GM12878 (cell line): ENCODE results near the gene NUP210. TPM values are rescaled to one million over a fixed set of nuclear protein-coding genes. Genes with fewer than 3 reads are reported as not detected.

Experiments
- ATAC-seq: fragments of 200-7000 bp; cut with Tn5 transposase; 3 replicates; pipeline ENCODE4 v1.9.1; 2020; ENCODE audit warnings: mild to moderate bottlenecking, moderate library complexity
- BruUV-seq: library from RNA; stranded (reverse); fragments of 400-500 nt; replicated peaks from 2 replicates; lab custom pipeline; 2021; lab: Mats Ljungman, UMichigan
- CTCF ChIA-PET: fragments of 300-600 bp; sonication (Branson Sonifier 250); formaldehyde crosslinking; extraction: SDS; loops from one replicate; lab custom pipeline; 2021; ENCODE audit warnings: inconsistent platforms; lab: Yijun Ruan, JAX
- POLR2A ChIA-PET: fragments of 350-600 bp; formaldehyde crosslinking; extraction: SDS; loops from one replicate; lab custom pipeline; 2021; ENCODE audit warnings: inconsistent platforms; lab: Charles Lee
- RAD21 ChIA-PET: fragments of 300-600 bp; sonication (Branson Sonifier 250); formaldehyde crosslinking; loops from one replicate; lab custom pipeline; 2023; ENCODE audit warnings: antibody characterized with exemption; ENCODE audit not compliant: unreplicated experiment; lab: Charles Lee
- SMC1A ChIA-PET: fragments of 300-600 bp; sonication (Branson Sonifier 250); formaldehyde crosslinking; loops from one replicate; lab custom pipeline; 2023; ENCODE audit not compliant: unreplicated experiment, uncharacterized antibody; lab: Charles Lee
- DNase-seq: peaks from one replicate; pipeline ENCODE4 v3.0.0-alpha.2; 2011; ENCODE audit warnings: low read depth, low spot score
- FAIRE-seq: peaks from 3 replicates; lab custom pipeline; 2011; peaks lifted over from hg19 to GRCh38; lab: Jason Lieb, UNC
- H2AFZ ChIP-seq: 2 replicates; pipeline ENCODE4 v1.6.0; 2011; ENCODE audit warnings: low read depth, low read length, control low read depth; ENCODE audit not compliant: control insufficient read depth
- H3K27ac ChIP-seq: 2 replicates; pipeline ENCODE4 v1.5.1; 2011; ENCODE audit warnings: control low read depth; ENCODE audit not compliant: control insufficient read depth, insufficient read depth
- H3K27me3 ChIP-seq, 2 experiments: replicated peaks in 1 of 2; 2 replicates each; pipeline versions ENCODE4 v1.6.0 to v1.6.1; 2011; ENCODE audit warnings: low read length in 1 of 2; ENCODE audit not compliant: control insufficient read depth in 2 of 2, insufficient read depth in 2 of 2
- H3K36me3 ChIP-seq, 2 experiments: 2 replicates each; pipeline ENCODE4 v1.5.1; 2011; ENCODE audit warnings: low read length in 1 of 2; ENCODE audit not compliant: control insufficient read depth in 2 of 2, insufficient read depth in 2 of 2
- H3K4me1 ChIP-seq: 2 replicates; pipeline ENCODE4 v1.6.1; 2011; ENCODE audit warnings: mild to moderate bottlenecking, low read length, moderate library complexity, mixed read lengths; ENCODE audit not compliant: control insufficient read depth, insufficient read depth
- H3K4me2 ChIP-seq: 2 replicates; pipeline ENCODE4 v1.6.0; 2011; ENCODE audit warnings: control low read depth; ENCODE audit not compliant: control insufficient read depth, insufficient read depth
- H3K4me3 ChIP-seq: fragments of 200-600 bp; sonication (generic); 2 replicates; pipeline ENCODE4 v1.5.1; 2016
- H3K79me2 ChIP-seq: 2 replicates; pipeline ENCODE4 v1.6.0; 2011; ENCODE audit warnings: low read length; ENCODE audit not compliant: control insufficient read depth, insufficient read depth
- H3K9ac ChIP-seq: 2 replicates; pipeline ENCODE4 v1.8.0; 2011; ENCODE audit warnings: low read length, control low read depth, mixed read lengths; ENCODE audit not compliant: control insufficient read depth, insufficient read depth
- H3K9me3 ChIP-seq: replicated peaks from 3 replicates; pipeline ENCODE4 v1.5.1; 2011; ENCODE audit warnings: mild to moderate bottlenecking, low read length; ENCODE audit not compliant: control insufficient read depth, insufficient read depth
- H4K20me1 ChIP-seq: 2 replicates; pipeline ENCODE4 v1.6.0; 2011; ENCODE audit not compliant: control insufficient read depth, insufficient read depth
- ATF7 ChIP-seq: fragments of 450-650 bp; IDR thresholded peaks from 2 replicates; pipeline ENCODE4 v1.6.1; 2016; ENCODE audit warnings: low read depth, mild to moderate bottlenecking
- BACH1 ChIP-seq: fragments of 450-650 bp; IDR thresholded peaks from 2 replicates; pipeline ENCODE4 v1.6.1; 2017; ENCODE audit warnings: mild to moderate bottlenecking, borderline replicate concordance
- MTA2 ChIP-seq: fragments of 450-650 bp; IDR thresholded peaks from 2 replicates; pipeline ENCODE4 v1.6.1; 2016; ENCODE audit warnings: low read depth, mild to moderate bottlenecking, moderate library complexity
- POLR2A ChIP-seq: IDR thresholded peaks from 2 replicates; pipeline ENCODE4 v1.6.1; 2011; ENCODE audit warnings: low read depth, mild to moderate bottlenecking, low read length
- SMC3 ChIP-seq: IDR thresholded peaks from 2 replicates; pipeline ENCODE4 v1.6.1; 2011; ENCODE audit warnings: low read length, improper control_type of control experiment, borderline replicate concordance
- TARDBP ChIP-seq: IDR thresholded peaks from 2 replicates; pipeline ENCODE4 v1.6.1; 2016; ENCODE audit warnings: borderline replicate concordance
- TBL1XR1 ChIP-seq: IDR thresholded peaks from 2 replicates; pipeline ENCODE4 v1.6.1; 2012; ENCODE audit warnings: low read depth, low read length, improper control_type of control experiment
- TCF3 ChIP-seq: IDR thresholded peaks from 2 replicates; pipeline ENCODE4 v1.6.1; 2012; ENCODE audit warnings: low read depth, mild to moderate bottlenecking, low read length, borderline replicate concordance; ENCODE audit not compliant: insufficient read depth
- ZNF384 ChIP-seq: IDR thresholded peaks from 2 replicates; pipeline ENCODE4 v1.6.1; 2012; ENCODE audit warnings: low read depth, mild to moderate bottlenecking, low read length, improper control_type of control experiment, borderline replicate concordance
- WGBS: methylation state at CpG from one replicate; pipeline ENCODE4 v1.1.6; 2016; ENCODE audit warnings: low lambda C conversion rate; ENCODE audit not compliant: insufficient replicate concordance, insufficient coverage; ENCODE audit errors: missing lambda C conversion rate; 5-methylcytosine and 5-hydroxymethylcytosine counted together
- in situ Hi-C: fragments of 300-500 bp; cut with MboI; formaldehyde crosslinking; loops from 9 replicates; pipeline ENCODE4 v1.14.3; 2018; ENCODE audit warnings: mixed read lengths
- intact Hi-C: fragments of 100-400 bp; cut with micrococcal nuclease; formaldehyde crosslinking; loops from one replicate; pipeline ENCODE4 v1.14.2; 2022; ENCODE audit not compliant: unreplicated experiment
- polyA plus RNA-seq, 11 experiments: library from polyadenylated mRNA; depleted of rRNA in 4 of 11; unstranded in 6 of 11; stranded (reverse) in 5 of 11; fragments of >200 nt; fragmentation: Nextera tagmentation in 4 of 11; fragmentation: Illumina TruSeq in 1 of 11; extraction: Ambion mirVana in 4 of 11; extraction: Trizol in 1 of 11; gene quantifications; 1 replicate in 1 of 11; 2 replicates in 10 of 11; pipeline versions ENCODE4 v1.2.1 to v1.2.3, GENCODE V29; 2011 to 2016; ENCODE audit warnings: inconsistent platforms in 2 of 11, missing spikeins in 2 of 11, low read depth in 1 of 11
- total RNA-seq, 4 experiments: library from RNA; depleted of rRNA in 3 of 4; stranded (reverse); fragments of >200 nt in 3 of 4; fragmentation: Illumina TruSeq in 1 of 4; extraction: Trizol in 1 of 4; gene quantifications; 2 replicates each; pipeline versions ENCODE4 v1.2.1 to v1.2.3, GENCODE V29; 2013 to 2021
- TF ChIP-seq, protein P1 (sequence below): fragments of 450-650 bp; IDR thresholded peaks from 2 replicates; pipeline ENCODE4 v1.6.1; 2018; ENCODE audit warnings: mild to moderate bottlenecking, low read depth, moderate library complexity; ENCODE audit not compliant: partially characterized antibody
- TF ChIP-seq, protein P2 (sequence below): IDR thresholded peaks from 2 replicates; pipeline ENCODE4 v1.6.1; 2011; ENCODE audit warnings: borderline replicate concordance, low read depth, mild to moderate bottlenecking, moderate library complexity, low read length; ENCODE audit not compliant: insufficient read depth, poor library complexity, severe bottlenecking

NUP210 gene
- total and polyA plus RNA-seq, 10 of the 15 experiments (the other 5 are each of a cell fraction or from before 2014, with no cell fraction given), result 2.9 to 150 (median 76.0) TPM

DNA sequence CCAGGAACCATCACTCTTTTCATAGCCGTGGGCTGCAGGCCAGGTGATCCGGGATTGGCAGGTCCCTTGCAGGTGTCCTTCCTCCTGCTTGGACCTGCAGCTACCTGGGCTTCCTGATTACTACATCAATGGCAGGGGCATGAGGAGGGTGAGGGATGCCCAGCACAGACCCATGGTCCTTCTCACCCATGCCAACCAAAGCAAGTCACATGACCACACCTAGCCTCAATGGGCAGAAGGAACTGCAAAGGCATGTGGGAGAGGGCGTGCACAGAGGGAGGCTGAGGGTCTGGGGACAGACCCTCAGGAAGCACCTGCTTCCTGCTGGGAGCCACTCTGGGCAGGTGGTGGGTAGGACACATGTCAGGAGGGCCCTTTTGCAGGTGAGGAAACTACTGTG is 105.2 kb downstream of the NUP210 start:
- no TSS peak for BruUV-seq
- Histone ChIP-seq H3K4me1 (no peaks in the 10 kb centered on the region), H4K20me1 (no peaks in the 10 kb centered on the region), H3K79me2 (no peaks in the 10 kb centered on the region), H3K9me3 (no peaks in the 10 kb centered on the region), H3K36me3 (peaks cover 32 to 39% of the 10 kb centered on the region in 2 experiments), H3K4me3 (no peak overlapping the region), H3K27ac (no peak overlapping the region), H2AFZ (no peak overlapping the region), H3K27me3 (no peaks in the 10 kb centered on the region), H3K9ac (no peak overlapping the region), H3K4me2 (no peak overlapping the region)
- 92% methylated on average over 3 of the region's 3 CpGs for WGBS
- ChIA-PET RAD21 (no interaction called here), CTCF (no interaction called here), SMC1A (no interaction called here), POLR2A (no interaction called here)
- no peak for TF ChIP-seq TBL1XR1
- peak; percentile 24; the same call in 1 of the 2 replicates for TF ChIP-seq POLR2A
- DNase-seq (no peak), FAIRE-seq (no peak), ATAC-seq (no peak)
- in situ Hi-C loops (no loop called here), intact Hi-C loops (no loop called here)

DNA sequence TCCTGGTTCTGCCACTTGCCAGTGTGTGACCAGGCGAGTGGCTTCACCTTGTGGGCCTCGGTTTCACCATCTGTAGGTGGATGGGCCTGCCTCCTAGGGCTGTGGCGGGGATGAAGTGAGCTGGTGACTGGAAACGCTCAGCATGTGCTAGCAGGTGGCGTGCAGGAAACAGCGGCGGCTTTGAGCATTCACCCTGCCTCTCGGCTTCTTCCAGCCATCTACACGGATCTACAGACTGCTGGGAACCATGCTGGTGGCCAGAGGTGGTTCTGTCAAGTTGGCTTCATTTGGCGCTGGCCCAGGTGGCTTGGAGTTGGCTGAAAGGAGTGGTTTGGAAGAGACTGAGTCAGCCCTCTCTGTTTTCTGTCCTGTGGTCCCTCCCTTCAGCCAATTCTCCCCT is 106.3 kb downstream of the NUP210 start:
- 98% methylated on average over 10 of the region's 10 CpGs for whole genome bisulfite sequencing
- H3K27me3 ChIP-seq, result no peaks in the 10 kb centered on the region
- H3K4me1 ChIP-seq, result no peaks in the 10 kb centered on the region
- SMC1A ChIA-PET, result no interaction called here
- no peak overlapping the region for H3K4me3 ChIP-seq
- intact Hi-C loops (no loop called here), in situ Hi-C loops (no loop called here)
- no peak overlapping the region for H3K9ac ChIP-seq
- DNase-seq (no peak), FAIRE-seq (no peak), ATAC-seq (no peak)
- peaks cover 26 to 29% of the 10 kb centered on the region in 2 experiments for H3K36me3 ChIP-seq
- no peaks in the 10 kb centered on the region for H3K79me2 ChIP-seq
- POLR2A ChIA-PET, result no interaction called here
- H2AFZ ChIP-seq, result no peak overlapping the region
- no TSS peak for BruUV-seq
- H3K4me2 ChIP-seq, result no peak overlapping the region
- H4K20me1 ChIP-seq, result no peaks in the 10 kb centered on the region
- H3K9me3 ChIP-seq, result no peaks in the 10 kb centered on the region
- RAD21 ChIA-PET, result no interaction called here
- no peak overlapping the region for H3K27ac ChIP-seq
- CTCF ChIA-PET, result no interaction called here
- TF ChIP-seq BACH1 (no peak), TARDBP (no peak), TCF3 (no peak), SMC3 (no peak), ATF7 (no peak), POLR2A (no peak; the same call in 1 of the 2 replicates), ZNF384 (no peak), MTA2 (no peak)
- TF ChIP-seq, protein P1, sequence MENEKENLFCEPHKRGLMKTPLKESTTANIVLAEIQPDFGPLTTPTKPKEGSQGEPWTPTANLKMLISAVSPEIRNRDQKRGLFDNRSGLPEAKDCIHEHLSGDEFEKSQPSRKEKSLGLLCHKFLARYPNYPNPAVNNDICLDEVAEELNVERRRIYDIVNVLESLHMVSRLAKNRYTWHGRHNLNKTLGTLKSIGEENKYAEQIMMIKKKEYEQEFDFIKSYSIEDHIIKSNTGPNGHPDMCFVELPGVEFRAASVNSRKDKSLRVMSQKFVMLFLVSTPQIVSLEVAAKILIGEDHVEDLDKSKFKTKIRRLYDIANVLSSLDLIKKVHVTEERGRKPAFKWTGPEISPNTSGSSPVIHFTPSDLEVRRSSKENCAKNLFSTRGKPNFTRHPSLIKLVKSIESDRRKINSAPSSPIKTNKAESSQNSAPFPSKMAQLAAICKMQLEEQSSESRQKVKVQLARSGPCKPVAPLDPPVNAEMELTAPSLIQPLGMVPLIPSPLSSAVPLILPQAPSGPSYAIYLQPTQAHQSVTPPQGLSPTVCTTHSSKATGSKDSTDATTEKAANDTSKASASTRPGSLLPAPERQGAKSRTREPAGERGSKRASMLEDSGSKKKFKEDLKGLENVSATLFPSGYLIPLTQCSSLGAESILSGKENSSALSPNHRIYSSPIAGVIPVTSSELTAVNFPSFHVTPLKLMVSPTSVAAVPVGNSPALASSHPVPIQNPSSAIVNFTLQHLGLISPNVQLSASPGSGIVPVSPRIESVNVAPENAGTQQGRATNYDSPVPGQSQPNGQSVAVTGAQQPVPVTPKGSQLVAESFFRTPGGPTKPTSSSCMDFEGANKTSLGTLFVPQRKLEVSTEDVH, result no peak
- TF ChIP-seq, protein P2, sequence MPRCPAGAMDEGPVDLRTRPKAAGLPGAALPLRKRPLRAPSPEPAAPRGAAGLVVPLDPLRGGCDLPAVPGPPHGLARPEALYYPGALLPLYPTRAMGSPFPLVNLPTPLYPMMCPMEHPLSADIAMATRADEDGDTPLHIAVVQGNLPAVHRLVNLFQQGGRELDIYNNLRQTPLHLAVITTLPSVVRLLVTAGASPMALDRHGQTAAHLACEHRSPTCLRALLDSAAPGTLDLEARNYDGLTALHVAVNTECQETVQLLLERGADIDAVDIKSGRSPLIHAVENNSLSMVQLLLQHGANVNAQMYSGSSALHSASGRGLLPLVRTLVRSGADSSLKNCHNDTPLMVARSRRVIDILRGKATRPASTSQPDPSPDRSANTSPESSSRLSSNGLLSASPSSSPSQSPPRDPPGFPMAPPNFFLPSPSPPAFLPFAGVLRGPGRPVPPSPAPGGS, result no peak
